OCI-LY7 (cell line): ENCODE data around the gene DNAJB9.

Experiments
- EZH2phosphoT487 ChIP-seq: fragments of 200-600 bp; sonication (generic); IDR thresholded peaks from 2 replicates; pipeline ENCODE4 v1.6.1; 2018; ENCODE audit warnings: low read depth, borderline replicate concordance, mild to moderate bottlenecking, mixed run types, antibody characterized with exemption, low read length, moderate library complexity, mixed read lengths
- TF ChIP-seq, protein P1 (sequence below): fragments of 200-600 bp; sonication (generic); conservative IDR thresholded peaks from 2 replicates; pipeline ENCODE4 v1.5.1; 2014; ENCODE audit warnings: mild to moderate bottlenecking, antibody characterized with exemption, low read length, moderate library complexity, mixed read lengths

- TF ChIP-seq, protein P1, sequence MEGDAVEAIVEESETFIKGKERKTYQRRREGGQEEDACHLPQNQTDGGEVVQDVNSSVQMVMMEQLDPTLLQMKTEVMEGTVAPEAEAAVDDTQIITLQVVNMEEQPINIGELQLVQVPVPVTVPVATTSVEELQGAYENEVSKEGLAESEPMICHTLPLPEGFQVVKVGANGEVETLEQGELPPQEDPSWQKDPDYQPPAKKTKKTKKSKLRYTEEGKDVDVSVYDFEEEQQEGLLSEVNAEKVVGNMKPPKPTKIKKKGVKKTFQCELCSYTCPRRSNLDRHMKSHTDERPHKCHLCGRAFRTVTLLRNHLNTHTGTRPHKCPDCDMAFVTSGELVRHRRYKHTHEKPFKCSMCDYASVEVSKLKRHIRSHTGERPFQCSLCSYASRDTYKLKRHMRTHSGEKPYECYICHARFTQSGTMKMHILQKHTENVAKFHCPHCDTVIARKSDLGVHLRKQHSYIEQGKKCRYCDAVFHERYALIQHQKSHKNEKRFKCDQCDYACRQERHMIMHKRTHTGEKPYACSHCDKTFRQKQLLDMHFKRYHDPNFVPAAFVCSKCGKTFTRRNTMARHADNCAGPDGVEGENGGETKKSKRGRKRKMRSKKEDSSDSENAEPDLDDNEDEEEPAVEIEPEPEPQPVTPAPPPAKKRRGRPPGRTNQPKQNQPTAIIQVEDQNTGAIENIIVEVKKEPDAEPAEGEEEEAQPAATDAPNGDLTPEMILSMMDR: no peak
- no peak for TF ChIP-seq EZH2phosphoT487
Measured at GRCh38 chr7:108600399-108600798, 30.7 kb downstream of the DNAJB9 start.
